Spleen (tissue), 11 donors: Measurements from ENCODE around the gene LRRC66. TPM values are rescaled to one million over a fixed set of nuclear protein-coding genes. Genes with fewer than 3 reads are reported as not detected.

Source experiments
- DNase-seq: peaks from one replicate; pipeline ENCODE4 v3.0.0-alpha.2; 2020
- H3K27ac ChIP-seq, 8 donors: fragments of 200-600 bp; sonication (generic) in 7 of 8; 1 replicate in 4 of 8; 2 replicates in 4 of 8; pipeline versions ENCODE4 v1.5.0 to v1.8.0; 2016 to 2021; ENCODE audit warnings: inconsistent platforms in 4 of 8, mild to moderate bottlenecking in 4 of 8, moderate library complexity in 1 of 8
- H3K27me3 ChIP-seq, 7 donors: fragments of 200-600 bp; sonication (generic) in 6 of 7; replicated peaks in 1 of 7; 1 replicate in 4 of 7; 2 replicates in 3 of 7; pipeline versions ENCODE4 v1.5.0 to v1.8.0; 2016 to 2021; ENCODE audit warnings: inconsistent platforms in 3 of 7, mild to moderate bottlenecking in 1 of 7
- H3K36me3 ChIP-seq, 6 donors: fragments of 200-600 bp; sonication (generic) in 5 of 6; 1 replicate in 4 of 6; 2 replicates in 2 of 6; pipeline versions ENCODE4 v1.5.0 to v1.8.0; 2016 to 2021; ENCODE audit warnings: inconsistent platforms in 2 of 6
- H3K4me1 ChIP-seq, 6 donors: fragments of 200-600 bp; sonication (generic) in 5 of 6; 1 replicate in 3 of 6; 2 replicates in 3 of 6; pipeline versions ENCODE4 v1.5.0 to v1.8.0; 2016 to 2021; ENCODE audit warnings: inconsistent platforms in 3 of 6
- H3K4me3 ChIP-seq, 8 donors: fragments of 200-600 bp; sonication (generic) in 7 of 8; 1 replicate in 4 of 8; 2 replicates in 4 of 8; pipeline versions ENCODE4 v1.5.0 to v1.8.0; 2016 to 2021; ENCODE audit warnings: inconsistent platforms in 4 of 8, mild to moderate bottlenecking in 4 of 8, moderate library complexity in 2 of 8
- H3K9me3 ChIP-seq, 8 donors: fragments of 200-600 bp; sonication (generic) in 7 of 8; 1 replicate in 4 of 8; 2 replicates in 4 of 8; pipeline versions ENCODE4 v1.5.0 to v1.8.0; 2016 to 2021; ENCODE audit warnings: inconsistent platforms in 4 of 8
- POLR2A ChIP-seq, 3 donors: fragments of 450-650 bp; IDR thresholded peaks; one replicate each; pipeline ENCODE4 v1.5.1; 2017; ENCODE audit warnings: antibody characterized with exemption in 3 of 3, mild to moderate bottlenecking in 1 of 3
- POLR2AphosphoS5 ChIP-seq, 3 donors: sonication (generic); formaldehyde crosslinking; IDR thresholded peaks; one replicate each; pipeline ENCODE4 v1.5.1; 2017; ENCODE audit warnings: antibody characterized with exemption in 3 of 3
- WGBS, 5 donors: extraction: QIAGEN DNeasy Blood & Tissue Kit in 3 of 5; methylation state at CpG; one replicate each; pipeline versions ENCODE4 v1.1.5 to v1.1.7; 2013 to 2018; 5-methylcytosine and 5-hydroxymethylcytosine counted together
- intact Hi-C: fragments of 100-400 bp; cut with DNase I; formaldehyde crosslinking; loops from one replicate; pipeline ENCODE4 v1.15.0; 2023; ENCODE audit warnings: low total_unique reads
- polyA plus RNA-seq, 3 donors: library from polyadenylated mRNA; stranded (reverse); fragments of 200-250 nt; gene quantifications; one replicate each; pipeline ENCODE4 v1.2.1, GENCODE V29; 2013
- total RNA-seq, 7 donors: library from RNA; depleted of rRNA in 3 of 7; stranded (reverse); fragments of >200 nt in 3 of 7; fragmentation: NEBNext Ultra II Directional in 4 of 7; extraction: Animal tissue kit (Norgen Biotek cat#: 25700) in 4 of 7; gene quantifications; one replicate each; pipeline versions ENCODE4 v1.1.0 to v1.2.1, GENCODE V29; 2016 to 2021
- TF ChIP-seq, protein P1 (sequence below), 11 experiments: fragments of 200-600 bp in 7 of 11; fragments of 450-650 bp in 4 of 11; sonication (generic) in 4 of 11; IDR thresholded peaks in 8 of 11; conservative IDR thresholded peaks in 3 of 11; 1 replicate in 7 of 11; 2 replicates in 4 of 11; pipeline versions ENCODE4 v1.4.0 to v1.8.0; 2016 to 2021; ENCODE audit warnings: antibody characterized with exemption in 11 of 11, inconsistent platforms in 4 of 11, mild to moderate bottlenecking in 1 of 11
- donor health status: healthy with polysubstance abuse.
- donor health status: DM: no; HTN: no; CAD: no; lungs with moderate emphysema.
- donor health status: DM: no; HTN: no; CAD: no.
- donor health status: Bipolar disorder and iron deficiency.
- donor health status: healthy.
- donor health status: DM: no; HTN: no; CAD: no.
- donor health status: DM: yes; HTN: yes; CAD: no.

The LRRC66 gene
- total and polyA plus RNA-seq, 10 donors = 0.09 to 0.56 (median 0.17) TPM; not detected in 1

GRCh38 chr4:52058275-52058674 is 38.1 kb upstream of the LRRC66 start:
- peaks cover 0 to 19% (median 0%) of the 10 kb centered on the region in 7 donors for H3K27me3 ChIP-seq
- no peak for TF ChIP-seq POLR2A (IDR thresholded peaks at IDR 0.05)
- TF ChIP-seq POLR2AphosphoS5 (IDR thresholded peaks at IDR 0.05) = no peak
- TF ChIP-seq, protein P1, sequence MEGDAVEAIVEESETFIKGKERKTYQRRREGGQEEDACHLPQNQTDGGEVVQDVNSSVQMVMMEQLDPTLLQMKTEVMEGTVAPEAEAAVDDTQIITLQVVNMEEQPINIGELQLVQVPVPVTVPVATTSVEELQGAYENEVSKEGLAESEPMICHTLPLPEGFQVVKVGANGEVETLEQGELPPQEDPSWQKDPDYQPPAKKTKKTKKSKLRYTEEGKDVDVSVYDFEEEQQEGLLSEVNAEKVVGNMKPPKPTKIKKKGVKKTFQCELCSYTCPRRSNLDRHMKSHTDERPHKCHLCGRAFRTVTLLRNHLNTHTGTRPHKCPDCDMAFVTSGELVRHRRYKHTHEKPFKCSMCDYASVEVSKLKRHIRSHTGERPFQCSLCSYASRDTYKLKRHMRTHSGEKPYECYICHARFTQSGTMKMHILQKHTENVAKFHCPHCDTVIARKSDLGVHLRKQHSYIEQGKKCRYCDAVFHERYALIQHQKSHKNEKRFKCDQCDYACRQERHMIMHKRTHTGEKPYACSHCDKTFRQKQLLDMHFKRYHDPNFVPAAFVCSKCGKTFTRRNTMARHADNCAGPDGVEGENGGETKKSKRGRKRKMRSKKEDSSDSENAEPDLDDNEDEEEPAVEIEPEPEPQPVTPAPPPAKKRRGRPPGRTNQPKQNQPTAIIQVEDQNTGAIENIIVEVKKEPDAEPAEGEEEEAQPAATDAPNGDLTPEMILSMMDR (IDR thresholded peaks at IDR 0.05 in 8 of 11, conservative IDR thresholded peaks at IDR 0.05 in 3 of 11) = no peak
- intact Hi-C loops = no loop called here
- H3K27ac ChIP-seq = no peak overlapping the region
- H3K4me3 ChIP-seq = no peak overlapping the region
- WGBS, 5 donors = 71 to 100% (median 94%) methylated on average over 1 of the region's 1 CpG
- H3K36me3 ChIP-seq = no peaks in the 10 kb centered on the region
- H3K4me1 ChIP-seq = peaks cover 0 to 5% (median 0%) of the 10 kb centered on the region in 6 donors
- no peaks in the 10 kb centered on the region for H3K9me3 ChIP-seq
- DNase-seq = no peak

- DNase-seq = no peak
- Histone ChIP-seq H3K27ac (no peak overlapping the region), H3K9me3 (no peaks in the 10 kb centered on the region), H3K27me3 (peaks cover 0 to 30% (median under 1%) of the 10 kb centered on the region in 7 donors), H3K36me3 (no peaks in the 10 kb centered on the region), H3K4me3 (no peak overlapping the region), H3K4me1 (peaks cover 1 to 10% (median 6%) of the 10 kb centered on the region in 6 donors)
- intact Hi-C loops = no loop called here
- TF ChIP-seq POLR2A (IDR thresholded peaks at IDR 0.05) (no peak), POLR2AphosphoS5 (IDR thresholded peaks at IDR 0.05) (no peak)
- TF ChIP-seq, protein P1 (IDR thresholded peaks at IDR 0.05 in 8 of 11, conservative IDR thresholded peaks at IDR 0.05 in 3 of 11) = no peak
These were observed 37.0 kb upstream of the LRRC66 start for GRCh38 chr4:52057196-52057595.

GRCh38 chr4:52054254-52054653 is 34.1 kb upstream of the LRRC66 start:
- H3K27me3 ChIP-seq = peaks cover 0 to 59% (median 16%) of the 10 kb centered on the region in 7 donors
- no peak for TF ChIP-seq POLR2A (IDR thresholded peaks at IDR 0.05)
- TF ChIP-seq, protein P1 (IDR thresholded peaks at IDR 0.05 in 8 of 11, conservative IDR thresholded peaks at IDR 0.05 in 3 of 11) = no peak
- no peak for TF ChIP-seq POLR2AphosphoS5 (IDR thresholded peaks at IDR 0.05)
- no peak overlapping the region for H3K27ac ChIP-seq
- no peaks in the 10 kb centered on the region for H3K9me3 ChIP-seq
- intact Hi-C loops = no loop called here
- WGBS, 5 donors = 91 to 96% (median 92%) methylated on average over 3 of the region's 3 CpGs
- no peak overlapping the region for H3K4me3 ChIP-seq
- peaks cover 4 to 23% (median 21%) of the 10 kb centered on the region in 6 donors for H3K4me1 ChIP-seq
- no peaks in the 10 kb centered on the region for H3K36me3 ChIP-seq
- no peak for DNase-seq

GRCh38 chr4:52052475-52052780 is 32.3 kb upstream of the LRRC66 start:
- Histone ChIP-seq H3K9me3 (no peaks in the 10 kb centered on the region), H3K4me1 (peaks cover 4 to 23% (median 21%) of the 10 kb centered on the region in 6 donors), H3K27me3 (peaks cover 0 to 76% (median 20%) of the 10 kb centered on the region in 7 donors), H3K27ac (peak overlapping the region in 2 of 8 donors; percentile 49 to 57), H3K4me3 (peak overlapping the region in 6 of 8 donors; percentile 44 to 66 (median 55)), H3K36me3 (no peaks in the 10 kb centered on the region)
- DNase-seq = no peak
- intact Hi-C loops = no loop called here
- TF ChIP-seq POLR2AphosphoS5 (IDR thresholded peaks at IDR 0.05) = no peak
- TF ChIP-seq, protein P1 (IDR thresholded peaks at IDR 0.05 in 8 of 11, conservative IDR thresholded peaks at IDR 0.05 in 3 of 11) = no peak
- TF ChIP-seq POLR2A (IDR thresholded peaks at IDR 0.05) = no peak
- WGBS, 5 donors = 0 to 14% (median 7%) methylated on average over 7 of the region's 7 CpGs
